ENCODE measurements around the gene CWC15.

DNA sequence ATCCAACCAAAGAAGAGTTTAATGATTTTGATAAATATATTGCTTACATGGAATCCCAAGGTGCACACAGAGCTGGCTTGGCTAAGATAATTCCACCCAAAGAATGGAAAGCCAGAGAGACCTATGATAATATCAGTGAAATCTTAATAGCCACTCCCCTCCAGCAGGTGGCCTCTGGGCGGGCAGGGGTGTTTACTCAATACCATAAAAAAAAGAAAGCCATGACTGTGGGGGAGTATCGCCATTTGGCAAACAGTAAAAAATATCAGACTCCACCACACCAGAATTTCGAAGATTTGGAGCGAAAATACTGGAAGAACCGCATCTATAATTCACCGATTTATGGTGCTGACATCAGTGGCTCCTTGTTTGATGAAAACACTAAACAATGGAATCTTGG, 24.1 kb upstream of the CWC15 start:
- no peak for TF ChIP-seq ZNF768 (tag by site-specific recombination; IDR thresholded peaks at IDR 0.05)
- TF ChIP-seq SCRT2 (tag by site-specific recombination; IDR thresholded peaks at IDR 0.05), result no peak

Data from HEK293 (cell line).